GM18526 (cell line): ENCODE measurements around the gene CUX1.

ENCODE experiments used
- POLR2A ChIP-seq: IDR thresholded peaks from 3 replicates; pipeline ENCODE4 v1.6.1; 2011; ENCODE audit not compliant: insufficient read length; ENCODE audit errors: extremely low read depth

Gene CUX1

GRCh38 chr7:102292813-102293798 lies 475.7 kb downstream of the CUX1 start:
- no peak for TF ChIP-seq POLR2A

- no peak for TF ChIP-seq POLR2A
Measured at GRCh38 chr7:102294589-102294988, 477.2 kb downstream of the CUX1 start.

- TF ChIP-seq POLR2A, result no peak
Measured at GRCh38 chr7:102295346-102296178, 478.1 kb downstream of the CUX1 start.

- TF ChIP-seq POLR2A, result no peak
Measured at GRCh38 chr7:102296179-102296438, 478.7 kb downstream of the CUX1 start.

GRCh38 chr7:102296514-102296913 lies 479.1 kb downstream of the CUX1 start:
- TF ChIP-seq POLR2A, result no peak

- TF ChIP-seq POLR2A, result no peak
Measured at GRCh38 chr7:102297487-102298218, 480.2 kb downstream of the CUX1 start.

- no peak for TF ChIP-seq POLR2A
Measured at GRCh38 chr7:102300643-102301221, 483.3 kb downstream of the CUX1 start.

GRCh38 chr7:102302025-102302424 lies 484.6 kb downstream of the CUX1 start:
- no peak for TF ChIP-seq POLR2A

- no peak for TF ChIP-seq POLR2A
Measured at GRCh38 chr7:102303669-102304422, 486.4 kb downstream of the CUX1 start.

- no peak for TF ChIP-seq POLR2A
Measured at GRCh38 chr7:102304668-102305067, 487.2 kb downstream of the CUX1 start.

GRCh38 chr7:102305414-102306268 lies 488.2 kb downstream of the CUX1 start:
- TF ChIP-seq POLR2A, result no peak

GRCh38 chr7:102306916-102307677 lies 489.7 kb downstream of the CUX1 start:
- peak; percentile 45 for TF ChIP-seq POLR2A

- no peak for TF ChIP-seq POLR2A
Measured at GRCh38 chr7:102310414-102310815, 493.0 kb downstream of the CUX1 start.

- TF ChIP-seq POLR2A, result no peak
Measured at GRCh38 chr7:102312317-102312716, 494.9 kb downstream of the CUX1 start.
